Right hindlimb (tissue), 1 donor: ENCODE results near the gene AXIN1.

ENCODE experiments used
- DNase-seq: peaks from one replicate; pipeline ENCODE4 v3.0.0-alpha.2; 2018

AXIN1 gene

GRCh38 chr16:381012-381788, 28.7 kb upstream of the AXIN1 start:
- peak; percentile 49 for DNase-seq

GRCh38 chr16:380762-381011, 28.2 kb upstream of the AXIN1 start:
- no peak for DNase-seq

- peak; percentile 20 for DNase-seq
Observed at GRCh38 chr16:379961-380761, 27.6 kb upstream of the AXIN1 start.

- peak; percentile 18 for DNase-seq
Observed at GRCh38 chr16:379183-379960, 26.8 kb upstream of the AXIN1 start.

GRCh38 chr16:378821-379182, 26.3 kb upstream of the AXIN1 start:
- no peak for DNase-seq

GRCh38 chr16:378113-378820, 25.7 kb upstream of the AXIN1 start:
- peak; percentile 13 for DNase-seq

- DNase-seq, result peak; percentile 24
Observed at GRCh38 chr16:377419-377951, 25.0 kb upstream of the AXIN1 start.

GRCh38 chr16:376817-377418, 24.4 kb upstream of the AXIN1 start:
- no peak for DNase-seq

- peak; percentile 21 for DNase-seq
Observed at GRCh38 chr16:375927-376816, 23.6 kb upstream of the AXIN1 start.

- DNase-seq, result no peak
Observed at GRCh38 chr16:375212-375611, 22.7 kb upstream of the AXIN1 start.

GRCh38 chr16:374616-374926, 22.0 kb upstream of the AXIN1 start:
- peak; percentile 17 for DNase-seq

GRCh38 chr16:373848-374615, 21.5 kb upstream of the AXIN1 start:
- DNase-seq, result peak; percentile 18

- peak; percentile 17 for DNase-seq
Observed at GRCh38 chr16:373020-373598, 20.6 kb upstream of the AXIN1 start.

GRCh38 chr16:372302-372983, 19.9 kb upstream of the AXIN1 start:
- no peak for DNase-seq

- DNase-seq, result peak; percentile 36
Observed at GRCh38 chr16:371515-372301, 19.2 kb upstream of the AXIN1 start.

- DNase-seq, result peak; percentile 33
Observed at GRCh38 chr16:370979-371514, 18.5 kb upstream of the AXIN1 start.

- DNase-seq, result peak; percentile 97
Observed at GRCh38 chr16:370443-370842, 17.9 kb upstream of the AXIN1 start, which contains the start of gene MRPL28. MRPL28 (minus strand) TSS chr16:370538; CDS start chr16:370218, 320 bp downstream.

GRCh38 chr16:369866-370436, 17.4 kb upstream of the AXIN1 start:
- peak; percentile 24 for DNase-seq
